ENCODE results near the gene SAP25. TPM values are rescaled to one million over a fixed set of nuclear protein-coding genes. Genes with fewer than 3 reads are reported as not detected.
A peak's percentile ranks its signal among the peaks of the same experiment; 100 is the strongest.
"Not testable (repeated sequence)": the region's sequence is repeated elsewhere in the genome, so short reads cannot be mapped to it uniquely, and the experiment has no call there.

The SAP25 gene
- total RNA-seq, 1 donor from 2014 or later = 11.2 TPM

- Mint-ChIP-seq H3K27ac (no peak overlapping the region), H3K27me3 (ENCODE audit: insufficient read depth) (peaks cover 7% of the 10 kb centered on the region), H3K9me3 (no peaks in the 10 kb centered on the region), H3K4me1 (ENCODE audit: low read depth) (peaks cover 29% of the 10 kb centered on the region), H3K4me3 (peak overlapping the region; percentile 11), H3K36me3 (ENCODE audit: low read depth) (peaks cover 1% of the 10 kb centered on the region)
- DNase-seq (ENCODE audit: low spot score) = no peak
- intact Hi-C loops (cut with micrococcal nuclease) = loop anchor here (2.0 to 5.0 kb wide), 2 partner anchors 18 to 283 kb away; partner anchors contain the start of genes FBXO24, LRCH4 and SLC12A9
Observed at GRCh38 chr7:100568896-100569844, 4.5 kb downstream of the SAP25 start.

GRCh38 chr7:100568176-100568895 lies 5.4 kb downstream of the SAP25 start:
- no peaks in the 10 kb centered on the region for H3K9me3 Mint-ChIP-seq
- peaks cover 5% of the 10 kb centered on the region for H3K36me3 Mint-ChIP-seq (ENCODE audit: low read depth)
- H3K27me3 Mint-ChIP-seq (ENCODE audit: insufficient read depth) = peaks cover 7% of the 10 kb centered on the region
- H3K4me1 Mint-ChIP-seq (ENCODE audit: low read depth) = peaks cover 35% of the 10 kb centered on the region
- no peak for DNase-seq (ENCODE audit: low spot score)
- no peak overlapping the region for H3K27ac Mint-ChIP-seq
- intact Hi-C loops (cut with micrococcal nuclease) = loop anchor here (2.0 to 5.0 kb wide), 2 partner anchors 18 to 284 kb away; partner anchors contain the start of genes FBXO24, LRCH4 and SLC12A9
- H3K4me3 Mint-ChIP-seq = no peak overlapping the region

- Mint-ChIP-seq H3K36me3 (ENCODE audit: low read depth) (peaks cover 6% of the 10 kb centered on the region), H3K9me3 (no peaks in the 10 kb centered on the region), H3K27ac (no peak overlapping the region), H3K4me1 (ENCODE audit: low read depth) (peaks cover 35% of the 10 kb centered on the region), H3K27me3 (ENCODE audit: insufficient read depth) (peaks cover 7% of the 10 kb centered on the region), H3K4me3 (no peak overlapping the region)
- DNase-seq (ENCODE audit: low spot score) = no peak
- intact Hi-C loops (cut with micrococcal nuclease) = loop anchor here (2.0 to 5.0 kb wide), 2 partner anchors 19 to 285 kb away; partner anchors contain the start of genes FBXO24, LRCH4 and SLC12A9
Observed at GRCh38 chr7:100567751-100568175, 5.9 kb downstream of the SAP25 start.

GRCh38 chr7:100567031-100567730 lies 6.5 kb downstream of the SAP25 start:
- H3K36me3 Mint-ChIP-seq (ENCODE audit: low read depth) = peaks cover 9% of the 10 kb centered on the region
- H3K9me3 Mint-ChIP-seq = no peaks in the 10 kb centered on the region
- DNase-seq (ENCODE audit: low spot score) = no peak
- H3K4me3 Mint-ChIP-seq = no peak overlapping the region
- intact Hi-C loops (cut with micrococcal nuclease) = loop anchor here (5.0 kb wide), 1 partner anchor 285 kb away; the partner anchor contains the start of gene SLC12A9
- peaks cover 35% of the 10 kb centered on the region for H3K4me1 Mint-ChIP-seq (ENCODE audit: low read depth)
- H3K27me3 Mint-ChIP-seq (ENCODE audit: insufficient read depth) = peaks cover 7% of the 10 kb centered on the region
- no peak overlapping the region for H3K27ac Mint-ChIP-seq

GRCh38 chr7:100566018-100566531 lies 7.6 kb downstream of the SAP25 start:
- intact Hi-C loops (cut with micrococcal nuclease) = loop anchor here (5.0 kb wide), 1 partner anchor 286 kb away; the partner anchor contains the start of gene SLC12A9
- Mint-ChIP-seq H3K36me3 (ENCODE audit: low read depth) (peaks cover 11% of the 10 kb centered on the region), H3K27ac (no peak overlapping the region)

GRCh38 chr7:100565133-100565571 lies 8.5 kb downstream of the SAP25 start:
- intact Hi-C loops (cut with micrococcal nuclease) = loop anchor here (5.0 kb wide), 1 partner anchor 287 kb away; the partner anchor contains the start of gene SLC12A9
- Mint-ChIP-seq H3K4me1 (ENCODE audit: low read depth) (peaks cover 30% of the 10 kb centered on the region), H3K27me3 (ENCODE audit: insufficient read depth) (peaks cover 3% of the 10 kb centered on the region), H3K9me3 (no peaks in the 10 kb centered on the region), H3K27ac (no peak overlapping the region), H3K4me3 (no peak overlapping the region), H3K36me3 (ENCODE audit: low read depth) (peaks cover 11% of the 10 kb centered on the region)
- no peak for DNase-seq (ENCODE audit: low spot score)

More at GRCh38 chr7:100566018-100566531, 7.6 kb downstream of the SAP25 start:
- peaks cover 30% of the 10 kb centered on the region for H3K4me1 Mint-ChIP-seq (ENCODE audit: low read depth)
- H3K27me3 Mint-ChIP-seq (ENCODE audit: insufficient read depth) = peaks cover 7% of the 10 kb centered on the region
- no peak overlapping the region for H3K4me3 Mint-ChIP-seq
- no peak for DNase-seq (ENCODE audit: low spot score)
- H3K9me3 Mint-ChIP-seq = no peaks in the 10 kb centered on the region

GRCh38 chr7:100564405-100564804 lies 9.3 kb downstream of the SAP25 start:
- DNase-seq (ENCODE audit: low spot score); H3K4me3 Mint-ChIP-seq; H3K9me3 Mint-ChIP-seq; H3K27ac Mint-ChIP-seq; H3K27me3 Mint-ChIP-seq (ENCODE audit: insufficient read depth): not testable (repeated sequence)
- H3K36me3 Mint-ChIP-seq (ENCODE audit: low read depth) = peaks cover 15% of the 10 kb centered on the region
- intact Hi-C loops (cut with micrococcal nuclease) = loop anchor here (1.0 to 5.0 kb wide), 3 partner anchors 37 to 161 kb away; no protein-coding TSS in a partner anchor
- H3K4me1 Mint-ChIP-seq (ENCODE audit: low read depth) = peaks cover 33% of the 10 kb centered on the region

GRCh38 chr7:100563809-100564400 lies 9.8 kb downstream of the SAP25 start:
- no peaks in the 10 kb centered on the region for H3K9me3 Mint-ChIP-seq
- peak overlapping the region; percentile 24 for H3K27ac Mint-ChIP-seq
- peaks cover 17% of the 10 kb centered on the region for H3K36me3 Mint-ChIP-seq (ENCODE audit: low read depth)
- peaks cover 33% of the 10 kb centered on the region for H3K4me1 Mint-ChIP-seq (ENCODE audit: low read depth)
- peak; percentile 69 for DNase-seq (ENCODE audit: low spot score)
- intact Hi-C loops (cut with micrococcal nuclease) = loop anchor here (1.0 to 5.0 kb wide), 3 partner anchors 37 to 161 kb away; no protein-coding TSS in a partner anchor
- H3K27me3 Mint-ChIP-seq (ENCODE audit: insufficient read depth) = no peaks in the 10 kb centered on the region
- no peak overlapping the region for H3K4me3 Mint-ChIP-seq

- DNase-seq (ENCODE audit: low spot score) = no peak
- Mint-ChIP-seq H3K27me3 (ENCODE audit: insufficient read depth) (no peaks in the 10 kb centered on the region), H3K9me3 (no peaks in the 10 kb centered on the region), H3K4me1 (ENCODE audit: low read depth) (peaks cover 28% of the 10 kb centered on the region), H3K27ac (no peak overlapping the region), H3K36me3 (ENCODE audit: low read depth) (peaks cover 17% of the 10 kb centered on the region), H3K4me3 (no peak overlapping the region)
- intact Hi-C loops (cut with micrococcal nuclease) = loop anchor here (5.0 kb wide), 1 partner anchor 36 kb away; no protein-coding TSS in a partner anchor
Observed at GRCh38 chr7:100563100-100563564, 10.6 kb downstream of the SAP25 start.

- Mint-ChIP-seq H3K4me3 (no peak overlapping the region), H3K9me3 (no peaks in the 10 kb centered on the region), H3K4me1 (ENCODE audit: low read depth) (peaks cover 21% of the 10 kb centered on the region), H3K36me3 (ENCODE audit: low read depth) (peaks cover 17% of the 10 kb centered on the region), H3K27ac (no peak overlapping the region), H3K27me3 (ENCODE audit: insufficient read depth) (no peaks in the 10 kb centered on the region)
- no peak for DNase-seq (ENCODE audit: low spot score)
- intact Hi-C loops (cut with micrococcal nuclease) = loop anchor here (5.0 kb wide), 1 partner anchor 35 kb away; no protein-coding TSS in a partner anchor
Observed at GRCh38 chr7:100562195-100563099, 11.3 kb downstream of the SAP25 start.
